ENCODE measurements around the gene FOXN1. TPM values are rescaled to one million over a fixed set of nuclear protein-coding genes. Genes with fewer than 3 reads are reported as not detected.

Gene FOXN1
- total RNA-seq, 4 donors from 2014 or later = 0.14 to 0.32 TPM; not detected in 2

DNA sequence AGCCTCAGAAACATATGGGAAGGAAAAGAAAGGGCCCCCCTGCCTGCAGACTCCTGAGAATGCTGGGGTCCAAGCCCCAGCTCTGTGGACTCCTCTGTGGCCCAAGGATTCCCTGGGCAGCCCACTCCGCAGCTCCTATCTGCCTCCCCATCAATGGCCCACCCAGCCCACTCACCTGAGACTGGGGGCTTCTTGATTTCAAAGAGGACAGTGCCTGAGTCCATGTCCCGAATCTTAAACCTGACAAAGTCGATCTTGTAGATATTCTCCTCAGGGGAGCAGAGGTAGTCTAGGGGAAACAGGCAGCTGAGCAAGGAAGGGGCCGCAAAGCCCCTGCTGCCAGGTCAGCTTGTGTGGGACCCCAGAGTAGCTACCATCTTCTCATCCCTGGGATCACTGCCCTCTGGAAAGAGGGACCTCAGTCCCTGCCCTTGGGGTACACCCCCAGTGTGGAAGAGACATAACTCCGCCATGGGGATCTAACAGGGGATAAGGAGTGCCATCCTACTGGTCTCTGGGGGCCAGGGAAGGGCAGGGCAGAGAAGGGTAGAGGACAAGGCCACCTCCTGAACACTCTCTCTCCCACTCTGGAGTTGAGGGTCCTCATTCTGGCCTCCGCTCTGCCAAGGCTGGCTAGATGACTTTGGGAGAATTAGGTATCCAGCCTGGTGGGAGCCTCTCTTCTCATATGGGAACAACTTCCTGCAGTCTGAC, 42.4 kb downstream of the FOXN1 start:
- Histone ChIP-seq H3K27me3 (no peaks in the 10 kb centered on the region), H3K27ac (no peak overlapping the region), H3K36me3 (peaks cover 0 to 7% (median 0%) of the 10 kb centered on the region in 4 donors), H3K4me3 (no peak overlapping the region), H3K9me3 (no peaks in the 10 kb centered on the region), H3K4me1 (peaks cover 4 to 37% (median 8%) of the 10 kb centered on the region in 4 donors)
- TF ChIP-seq, protein P1, sequence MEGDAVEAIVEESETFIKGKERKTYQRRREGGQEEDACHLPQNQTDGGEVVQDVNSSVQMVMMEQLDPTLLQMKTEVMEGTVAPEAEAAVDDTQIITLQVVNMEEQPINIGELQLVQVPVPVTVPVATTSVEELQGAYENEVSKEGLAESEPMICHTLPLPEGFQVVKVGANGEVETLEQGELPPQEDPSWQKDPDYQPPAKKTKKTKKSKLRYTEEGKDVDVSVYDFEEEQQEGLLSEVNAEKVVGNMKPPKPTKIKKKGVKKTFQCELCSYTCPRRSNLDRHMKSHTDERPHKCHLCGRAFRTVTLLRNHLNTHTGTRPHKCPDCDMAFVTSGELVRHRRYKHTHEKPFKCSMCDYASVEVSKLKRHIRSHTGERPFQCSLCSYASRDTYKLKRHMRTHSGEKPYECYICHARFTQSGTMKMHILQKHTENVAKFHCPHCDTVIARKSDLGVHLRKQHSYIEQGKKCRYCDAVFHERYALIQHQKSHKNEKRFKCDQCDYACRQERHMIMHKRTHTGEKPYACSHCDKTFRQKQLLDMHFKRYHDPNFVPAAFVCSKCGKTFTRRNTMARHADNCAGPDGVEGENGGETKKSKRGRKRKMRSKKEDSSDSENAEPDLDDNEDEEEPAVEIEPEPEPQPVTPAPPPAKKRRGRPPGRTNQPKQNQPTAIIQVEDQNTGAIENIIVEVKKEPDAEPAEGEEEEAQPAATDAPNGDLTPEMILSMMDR (IDR thresholded peaks at IDR 0.05) = no peak
- no peak for TF ChIP-seq POLR2A (IDR thresholded peaks at IDR 0.05)
- intact Hi-C loops (cut with DNase I; ENCODE audit: low total_unique reads) = loop anchor here (10.0 kb wide), 1 partner anchor 56 kb away; no protein-coding TSS in a partner anchor
- DNase-seq = no peak
- in situ Hi-C loops (cut with MboI; ENCODE audit: low pct_ligation_motif_present in 1 of 4, low pct_unique_long_range_greater_than_20kb in 1 of 4, low sequenced_read_pairs in 3 of 4) = no loop called here
- 84% methylated on average over 6 of the region's 6 CpGs; no CpG with 5 or more reads in 1 of the 2 donors for WGBS, 2 donors (ENCODE audit: low coverage in 1 of 2)

DNA sequence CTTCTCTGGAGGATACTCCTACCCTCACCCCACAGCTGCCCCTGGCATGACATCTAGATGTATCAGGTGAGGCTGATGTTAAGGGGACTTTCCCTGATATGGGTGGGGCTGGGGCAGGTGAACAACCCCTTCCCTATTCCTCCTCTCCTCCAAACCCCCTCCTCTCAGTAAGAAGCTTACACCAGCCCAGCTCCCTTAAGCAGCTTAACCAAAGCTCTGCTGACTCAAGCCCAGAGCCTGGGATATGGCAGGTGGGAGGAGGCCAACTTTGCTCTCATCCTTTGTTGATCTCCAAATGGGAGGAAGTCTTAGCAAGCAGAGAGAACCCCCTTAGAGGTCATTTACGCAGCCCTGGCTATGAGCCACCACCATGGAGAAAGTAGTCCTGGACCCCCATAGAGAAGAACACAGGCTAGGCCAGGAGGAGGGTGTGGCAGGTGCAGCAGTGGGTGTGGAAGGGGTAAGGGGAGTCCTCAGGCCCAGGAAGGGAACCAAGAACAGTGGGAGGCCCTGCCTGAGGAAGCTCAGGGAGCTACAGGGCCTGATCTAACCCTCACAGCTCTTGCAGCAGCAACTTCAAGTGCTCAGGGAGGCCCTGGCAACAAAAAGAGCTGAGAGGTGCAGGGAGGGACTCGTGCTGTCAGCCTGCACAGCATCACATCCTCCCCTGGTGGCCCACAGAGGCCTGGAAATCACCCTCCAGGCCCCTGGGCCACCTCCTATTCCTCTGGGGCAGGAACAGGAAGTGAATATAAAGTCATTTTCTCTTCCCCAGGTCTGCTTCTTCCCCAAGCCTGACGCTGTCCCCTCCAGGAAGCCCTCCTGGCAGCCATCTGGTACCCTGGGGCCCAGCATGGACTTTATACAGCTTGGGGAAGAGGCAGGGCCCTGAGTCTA, 43.3 kb downstream of the FOXN1 start:
- DNase-seq = no peak
- no peak overlapping the region for H3K27ac ChIP-seq
- WGBS, 2 donors (ENCODE audit: low coverage in 1 of 2) = 58 to 80% methylated on average over 1 to 3 of the region's 3 CpGs
- peaks cover 0 to 14% (median 0%) of the 10 kb centered on the region in 4 donors for H3K36me3 ChIP-seq
- H3K27me3 ChIP-seq = no peaks in the 10 kb centered on the region
- intact Hi-C loops (cut with DNase I; ENCODE audit: low total_unique reads) = loop anchor here (10.0 kb wide), 1 partner anchor 55 kb away; no protein-coding TSS in a partner anchor
- TF ChIP-seq EP300 (IDR thresholded peaks at IDR 0.05; ENCODE audit: low read depth) = no peak
- in situ Hi-C loops (cut with MboI; ENCODE audit: low pct_ligation_motif_present in 1 of 4, low pct_unique_long_range_greater_than_20kb in 1 of 4, low sequenced_read_pairs in 3 of 4) = no loop called here
- H3K4me1 ChIP-seq = peaks cover 4 to 37% (median 8%) of the 10 kb centered on the region in 4 donors
- H3K9me3 ChIP-seq = no peaks in the 10 kb centered on the region
- no peak overlapping the region for H3K4me3 ChIP-seq

DNA sequence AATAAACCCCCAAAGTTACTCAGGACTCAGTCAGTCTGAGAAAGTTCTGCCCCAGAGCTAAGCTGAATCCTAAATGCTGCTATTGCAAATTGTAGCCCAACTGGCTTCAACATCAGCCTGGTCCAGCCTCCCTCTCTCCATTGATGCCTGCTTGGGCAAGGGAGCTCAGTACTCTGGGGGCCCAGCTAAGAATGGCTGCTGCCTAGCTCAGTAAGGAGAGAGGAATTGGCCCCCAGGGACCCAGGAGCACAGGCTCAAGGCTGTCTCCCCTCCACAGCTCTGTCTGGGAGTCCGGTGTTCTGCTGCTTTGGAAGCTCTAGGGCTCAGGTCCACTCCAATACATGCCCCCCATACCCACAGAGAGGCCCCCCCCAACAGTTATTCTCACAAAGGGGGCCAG, 44.7 kb downstream of the FOXN1 start:
- TF ChIP-seq POLR2AphosphoS5 (IDR thresholded peaks at IDR 0.05) = no peak
- no peak for TF ChIP-seq EP300 (IDR thresholded peaks at IDR 0.05; ENCODE audit: low read depth)
- TF ChIP-seq POLR2A (IDR thresholded peaks at IDR 0.05) = no peak
- TF ChIP-seq, protein P1 (IDR thresholded peaks at IDR 0.05) = no peak
- Histone ChIP-seq H3K4me3 (no peak overlapping the region), H3K27me3 (no peaks in the 10 kb centered on the region), H3K36me3 (peaks cover 0 to 20% (median 1%) of the 10 kb centered on the region in 4 donors), H3K9me3 (no peaks in the 10 kb centered on the region), H3K27ac (no peak overlapping the region), H3K4me1 (peaks cover 4 to 37% (median 8%) of the 10 kb centered on the region in 4 donors)
- 100% methylated on average over 1 of the region's 1 CpG; no CpG with 5 or more reads in 1 of the 2 donors for WGBS, 2 donors (ENCODE audit: low coverage in 1 of 2)
- no peak for DNase-seq
- in situ Hi-C loops (cut with MboI; ENCODE audit: low pct_ligation_motif_present in 1 of 4, low pct_unique_long_range_greater_than_20kb in 1 of 4, low sequenced_read_pairs in 3 of 4) = no loop called here
- intact Hi-C loops (cut with DNase I; ENCODE audit: low total_unique reads) = no loop called here

DNA sequence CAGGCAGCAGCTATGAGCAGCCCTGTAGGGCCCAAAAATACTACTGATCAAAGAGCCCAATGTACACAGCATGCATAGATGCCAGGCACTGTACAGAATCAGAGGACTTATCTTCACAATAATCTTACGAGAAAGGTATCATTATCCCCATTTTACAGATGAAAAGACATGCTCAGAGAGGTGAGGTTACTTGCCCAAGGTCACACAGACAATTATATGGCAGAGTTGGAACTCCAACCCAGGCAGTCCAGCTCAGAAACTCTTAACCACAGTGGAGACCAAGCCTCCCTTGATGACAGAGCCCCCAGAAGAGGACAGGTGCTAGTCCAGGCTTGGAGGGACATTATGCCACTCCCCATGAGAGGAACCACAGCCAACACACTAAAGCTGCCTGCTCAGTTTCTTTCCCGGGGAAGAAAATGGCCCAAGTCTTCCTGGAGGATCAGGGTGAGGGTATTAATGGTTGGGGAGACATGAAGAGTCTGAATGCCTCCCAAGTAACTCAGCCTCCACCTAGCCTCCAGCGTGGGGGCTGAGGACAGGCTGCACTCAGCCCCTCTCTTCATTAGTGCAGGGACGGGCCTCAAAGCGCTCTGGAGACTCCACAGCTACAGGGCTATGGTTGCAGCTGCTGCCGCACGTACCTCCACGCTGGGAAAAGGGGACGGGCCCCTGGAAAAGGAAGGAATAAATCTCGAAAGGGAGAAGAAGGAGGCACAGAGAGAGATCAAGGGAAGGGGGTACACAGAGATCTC, 45.5 kb downstream of the FOXN1 start:
- peak overlapping the region; percentile 74 to 89 (median 80) for H3K27ac ChIP-seq
- intact Hi-C loops (cut with DNase I; ENCODE audit: low total_unique reads) = no loop called here
- TF ChIP-seq, protein P1 (IDR thresholded peaks at IDR 0.05) = no peak
- TF ChIP-seq POLR2A (IDR thresholded peaks at IDR 0.05) = no peak
- H3K9me3 ChIP-seq = no peaks in the 10 kb centered on the region
- no peak for DNase-seq
- in situ Hi-C loops (cut with MboI; ENCODE audit: low pct_ligation_motif_present in 1 of 4, low pct_unique_long_range_greater_than_20kb in 1 of 4, low sequenced_read_pairs in 3 of 4) = no loop called here
- peaks cover 0 to 27% (median 5%) of the 10 kb centered on the region in 4 donors for H3K36me3 ChIP-seq
- 16 to 27% methylated on average over 3 to 10 of the region's 10 CpGs for WGBS, 2 donors (ENCODE audit: low coverage in 1 of 2)
- peaks cover 4 to 37% (median 8%) of the 10 kb centered on the region in 4 donors for H3K4me1 ChIP-seq
- H3K4me3 ChIP-seq = peak overlapping the region; percentile 56 to 91 (median 72)
- H3K27me3 ChIP-seq = no peaks in the 10 kb centered on the region

All from transverse colon (tissue), 4 donors.